HEK293T (cell line): ENCODE data around the gene DCXR.

Source experiments
- FOXM1 ChIP-seq: fragments of 450-650 bp; IDR thresholded peaks from 2 replicates; pipeline ENCODE4 v1.6.1; 2017; ENCODE audit warnings: mild to moderate bottlenecking, borderline replicate concordance
- HDGF ChIP-seq: fragments of 450-650 bp; IDR thresholded peaks from 2 replicates; pipeline ENCODE4 v1.6.1; 2017; ENCODE audit warnings: antibody characterized with exemption, borderline replicate concordance
- SP1 ChIP-seq: fragments of 450-650 bp; IDR thresholded peaks from 2 replicates; pipeline ENCODE4 v1.6.1; 2017
- TARDBP ChIP-seq: fragments of 450-650 bp; IDR thresholded peaks from 2 replicates; pipeline ENCODE4 v1.6.1; 2016

DNA sequence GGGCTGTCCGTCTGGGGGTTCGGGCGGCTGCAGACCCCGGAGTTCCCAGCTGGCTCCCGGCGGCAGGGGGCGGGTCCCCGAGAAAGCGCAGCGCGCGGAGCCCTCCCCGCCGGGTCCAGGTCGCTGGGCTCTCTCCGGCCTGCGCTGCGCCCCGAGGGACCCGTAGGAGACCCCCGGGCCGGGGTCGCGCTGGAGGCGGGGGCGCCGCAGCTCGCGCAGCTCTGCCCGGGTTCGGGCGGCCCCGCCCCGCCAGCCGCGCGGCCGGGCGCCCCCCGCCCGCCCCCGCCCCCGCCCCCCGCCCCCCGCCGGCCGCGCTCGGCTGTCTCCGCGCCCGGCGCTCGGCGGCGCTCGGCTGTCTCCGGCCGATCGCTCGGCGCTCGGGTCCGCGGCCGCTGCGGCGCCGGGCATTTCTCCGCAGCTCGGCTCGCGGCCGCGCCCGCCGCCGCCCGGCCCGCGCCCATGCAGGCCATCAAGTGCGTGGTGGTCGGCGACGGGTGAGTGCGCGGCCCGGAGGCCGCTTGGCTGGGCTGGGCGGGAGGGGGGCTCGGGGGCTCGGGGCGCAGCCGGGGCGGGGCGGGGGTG lies 6.1 kb downstream of the DCXR start, which contains the start of gene RAC3:
- TF ChIP-seq SP1 (no peak), HDGF (no peak), TARDBP (no peak), FOXM1 (no peak)
